NCI-H1105 treated with DMSO at 0.1 percent for 48 hours (cell line): ENCODE results near the gene DUSP22.

Source experiments
- DNase-seq: peaks from one replicate; lab custom pipeline; 2025; lab: John Stamatoyannopoulos, UW

DUSP22 gene

DNA sequence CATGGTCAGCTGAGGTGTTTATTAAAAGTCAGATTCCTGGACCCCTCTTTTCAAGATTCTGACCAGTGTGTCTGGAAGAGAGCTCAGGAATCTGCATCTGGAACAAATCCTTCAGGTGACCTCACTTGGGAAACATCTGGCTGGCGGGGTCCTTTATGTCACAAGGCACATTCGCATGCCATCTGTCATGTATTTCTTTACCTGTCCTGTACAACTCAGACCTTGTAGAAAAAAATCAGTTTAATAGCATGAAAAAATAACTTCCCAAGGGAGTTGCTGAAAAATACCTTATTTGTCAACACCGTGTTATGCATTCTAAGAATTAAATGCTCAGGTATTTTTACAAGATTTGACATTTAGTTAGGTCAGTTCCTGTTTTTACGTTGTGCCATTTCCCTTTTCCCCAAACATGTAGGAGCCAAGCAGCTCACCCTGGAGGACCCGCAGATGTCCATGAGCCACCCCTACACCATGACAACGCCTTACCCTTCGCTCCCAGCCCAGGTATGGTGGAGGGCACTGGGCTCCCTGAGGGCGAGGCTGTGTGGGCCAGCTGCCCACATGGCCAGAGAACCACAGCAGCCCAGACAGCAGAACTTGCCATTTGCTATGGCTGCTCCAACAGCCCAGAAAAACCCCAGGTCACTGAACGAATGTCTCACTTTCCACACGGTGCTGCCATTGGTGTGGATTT, 103.3 kb downstream of the DUSP22 start:
- no peak for DNase-seq

DNA sequence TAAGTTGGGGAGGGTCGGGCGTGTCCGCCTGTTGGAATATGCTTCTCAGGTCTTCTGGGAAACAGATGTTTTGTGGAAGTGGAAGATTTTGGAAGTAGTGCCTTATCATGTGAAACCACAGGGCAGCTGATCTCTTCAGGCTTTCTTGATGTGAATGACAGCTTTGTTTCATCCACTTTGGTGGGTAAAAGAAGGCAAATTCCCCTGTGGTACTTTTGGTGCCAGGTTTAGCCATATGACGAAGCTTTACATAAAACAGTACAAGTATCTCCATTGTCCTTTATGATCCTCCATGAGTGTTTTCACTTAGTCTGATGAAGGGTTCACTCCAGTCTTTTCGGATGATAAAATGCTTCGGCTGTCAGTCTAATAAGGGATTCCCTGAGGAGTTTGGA, 103.8 kb downstream of the DUSP22 start:
- no peak for DNase-seq

DNA sequence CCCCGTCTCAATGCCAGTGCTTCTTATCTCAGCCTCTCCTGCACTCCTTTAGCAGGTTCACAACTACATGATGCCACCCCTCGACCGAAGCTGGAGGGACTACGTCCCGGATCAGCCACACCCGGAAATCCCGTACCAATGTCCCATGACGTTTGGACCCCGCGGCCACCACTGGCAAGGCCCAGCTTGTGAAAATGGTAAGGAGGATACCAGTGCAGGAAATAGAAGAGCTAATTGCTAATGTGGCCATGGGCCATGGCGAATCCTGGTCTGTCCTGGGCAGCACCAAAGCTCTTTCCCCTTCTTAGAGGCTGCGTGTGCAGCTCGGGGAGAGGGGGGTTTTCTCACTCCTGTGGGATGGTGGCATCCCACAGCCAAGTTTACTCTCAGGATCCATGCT, 104.8 kb downstream of the DUSP22 start:
- no peak for DNase-seq

DNA sequence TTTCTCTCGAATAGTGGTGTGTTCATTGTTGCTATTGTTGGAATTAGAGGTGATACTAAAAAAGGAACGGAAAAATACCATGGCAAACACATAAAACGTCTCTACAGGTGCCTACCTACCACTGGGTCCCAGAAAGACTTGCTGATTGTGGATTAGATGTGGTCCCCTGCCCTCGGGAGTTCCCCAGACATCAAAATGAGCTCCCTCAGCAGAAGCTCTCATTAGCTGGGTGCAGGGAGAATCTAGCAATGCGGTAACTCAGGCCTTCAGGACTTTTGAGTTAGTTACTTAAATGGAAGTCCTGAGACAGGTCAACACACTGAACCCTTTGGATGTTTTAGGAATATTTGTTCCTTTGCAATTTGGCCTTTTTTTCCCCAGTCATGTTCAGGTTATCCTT, 105.3 kb downstream of the DUSP22 start:
- DNase-seq = no peak

DNA sequence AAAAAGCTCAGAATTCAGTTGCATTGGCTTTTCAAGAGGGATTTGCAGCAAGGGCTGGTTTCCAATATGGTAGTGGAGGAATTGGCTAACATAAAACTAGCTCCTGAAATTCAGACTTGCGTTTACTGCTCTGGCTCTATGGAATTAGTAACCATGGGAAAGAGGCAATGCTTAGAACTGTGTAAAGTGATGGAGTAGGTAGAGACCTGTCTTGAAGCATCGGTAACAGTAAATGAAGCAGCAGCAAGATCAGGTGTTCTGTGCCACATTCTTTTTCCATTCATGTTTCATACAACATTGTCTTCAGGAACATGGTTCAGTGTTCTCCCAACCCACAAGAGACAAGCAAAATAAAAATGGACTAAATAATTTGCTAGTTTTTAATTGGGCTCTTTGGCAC, 105.8 kb downstream of the DUSP22 start:
- no peak for DNase-seq

DNA sequence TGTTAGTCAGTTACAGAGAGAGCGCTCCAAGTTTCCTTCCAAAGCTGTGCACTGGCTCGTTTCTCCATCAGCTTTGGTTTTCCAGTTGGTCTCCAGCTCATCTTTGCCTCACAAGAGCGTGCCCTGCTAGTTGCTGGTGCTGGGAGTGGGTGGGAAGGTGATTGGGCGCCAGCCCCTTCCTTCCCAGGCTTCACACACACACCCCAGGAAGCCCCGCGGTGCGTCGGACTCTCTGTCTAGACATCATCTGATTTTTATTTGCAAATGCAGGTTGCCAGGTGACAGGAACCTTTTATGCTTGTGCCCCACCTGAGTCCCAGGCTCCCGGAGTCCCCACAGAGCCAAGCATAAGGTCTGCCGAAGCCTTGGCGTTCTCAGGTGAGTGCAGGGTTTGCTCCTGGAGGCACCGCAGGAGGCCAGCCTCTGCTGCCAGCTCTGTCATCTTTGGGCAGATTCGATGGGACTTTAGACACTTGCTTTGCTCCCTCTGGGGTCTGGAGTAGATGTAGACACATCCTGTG, 106.3 kb downstream of the DUSP22 start:
- no peak for DNase-seq

DNA sequence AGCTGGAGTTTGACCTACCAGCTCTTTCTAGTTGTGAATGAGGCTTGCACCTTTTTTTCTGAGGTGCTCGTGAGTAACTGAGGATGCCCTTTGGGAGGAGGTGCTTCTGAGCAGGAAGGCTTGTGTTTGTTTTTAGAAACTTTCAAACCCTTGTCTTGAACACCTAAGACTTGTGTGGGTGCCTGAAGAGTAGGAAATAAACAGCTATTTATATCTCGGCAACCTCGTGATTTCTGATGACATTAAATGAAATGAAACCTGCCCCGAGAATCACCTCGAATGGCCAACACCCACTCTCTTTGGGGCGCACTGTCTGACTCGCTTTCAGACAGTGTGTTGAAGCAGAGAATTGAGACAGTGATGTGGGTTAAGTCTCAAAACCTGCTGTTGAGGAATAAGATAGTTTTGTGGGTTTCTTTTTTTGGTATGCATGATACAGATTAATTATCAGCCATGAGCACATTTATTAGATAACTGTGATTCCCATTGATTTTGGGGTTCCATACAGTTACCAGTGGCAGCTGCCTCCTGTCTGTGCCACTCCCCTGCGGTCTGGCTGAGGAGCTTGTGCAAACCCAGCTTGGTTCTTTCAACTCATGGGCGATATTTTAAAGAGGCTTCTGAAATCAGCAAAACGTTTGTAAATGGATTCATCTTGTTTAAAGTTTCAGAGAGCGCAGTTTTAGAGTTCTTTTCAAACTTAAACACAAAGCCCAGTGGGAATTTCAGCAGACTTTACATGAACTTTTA, 107.7 kb downstream of the DUSP22 start:
- DNase-seq = no peak

DNA sequence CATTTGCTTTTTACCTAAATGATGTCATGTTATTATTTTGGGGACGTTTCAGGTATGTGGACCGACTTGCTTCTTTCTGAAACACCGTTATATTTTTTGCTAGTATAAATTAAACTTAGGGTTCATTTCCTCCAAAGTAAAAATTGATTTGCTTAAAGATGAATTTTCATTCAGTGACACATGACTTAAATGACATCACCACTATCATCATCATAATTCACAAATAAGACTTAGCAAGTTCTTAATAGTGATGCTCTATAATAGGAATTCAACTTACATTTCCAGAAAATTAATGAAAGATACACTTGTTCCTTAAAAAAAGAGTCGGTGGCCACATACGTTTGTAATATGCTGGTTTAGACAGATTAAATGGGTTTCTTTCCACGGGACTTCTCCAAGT, 108.5 kb downstream of the DUSP22 start:
- DNase-seq = no peak
